Panc1 (cell line): ENCODE measurements around the gene JAZF1.

Experiments
- POLR2AphosphoS5 ChIP-seq: IDR thresholded peaks from 2 replicates; pipeline ENCODE4 v1.6.1; 2012; ENCODE audit warnings: mild to moderate bottlenecking, low read depth, low read length, moderate library complexity
- TCF7L2 ChIP-seq: IDR thresholded peaks from 2 replicates; pipeline ENCODE4 v1.6.1; 2011; ENCODE audit warnings: mild to moderate bottlenecking, low read depth, low read length, inconsistent platforms
- TF ChIP-seq, protein P1 (sequence below): fragments of 450-650 bp; IDR thresholded peaks from 2 replicates; pipeline ENCODE4 v1.5.1; 2017; ENCODE audit warnings: mild to moderate bottlenecking
- TF ChIP-seq, protein P2 (sequence below), 2 experiments: IDR thresholded peaks; 2 replicates each; pipeline ENCODE4 v1.6.1; 2011 to 2012; ENCODE audit warnings: low read depth in 2 of 2, control low read depth in 1 of 2, low read length in 1 of 2, mild to moderate bottlenecking in 1 of 2, moderate library complexity in 1 of 2; ENCODE audit not compliant: insufficient read depth in 1 of 2

DNA sequence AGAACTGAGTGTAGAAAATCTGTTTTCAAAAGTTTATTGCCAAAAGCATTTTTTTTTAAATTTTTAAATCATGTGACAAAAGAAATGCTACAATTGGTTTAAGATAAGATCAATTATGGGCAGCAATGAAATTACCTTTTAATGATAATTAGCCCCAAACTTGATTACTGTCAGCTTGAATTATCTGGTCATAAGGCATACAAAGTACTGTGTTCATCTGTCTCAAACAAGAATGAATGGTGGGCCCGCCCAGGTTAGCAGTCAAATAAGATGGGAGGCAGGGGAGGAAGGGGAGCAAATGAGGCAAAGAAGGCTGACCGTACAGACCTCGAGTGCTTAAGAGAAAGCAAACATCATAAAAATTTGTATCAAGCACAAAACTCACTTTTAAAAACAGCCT lies 68.1 kb downstream of the JAZF1 start:
- TF ChIP-seq, protein P1, sequence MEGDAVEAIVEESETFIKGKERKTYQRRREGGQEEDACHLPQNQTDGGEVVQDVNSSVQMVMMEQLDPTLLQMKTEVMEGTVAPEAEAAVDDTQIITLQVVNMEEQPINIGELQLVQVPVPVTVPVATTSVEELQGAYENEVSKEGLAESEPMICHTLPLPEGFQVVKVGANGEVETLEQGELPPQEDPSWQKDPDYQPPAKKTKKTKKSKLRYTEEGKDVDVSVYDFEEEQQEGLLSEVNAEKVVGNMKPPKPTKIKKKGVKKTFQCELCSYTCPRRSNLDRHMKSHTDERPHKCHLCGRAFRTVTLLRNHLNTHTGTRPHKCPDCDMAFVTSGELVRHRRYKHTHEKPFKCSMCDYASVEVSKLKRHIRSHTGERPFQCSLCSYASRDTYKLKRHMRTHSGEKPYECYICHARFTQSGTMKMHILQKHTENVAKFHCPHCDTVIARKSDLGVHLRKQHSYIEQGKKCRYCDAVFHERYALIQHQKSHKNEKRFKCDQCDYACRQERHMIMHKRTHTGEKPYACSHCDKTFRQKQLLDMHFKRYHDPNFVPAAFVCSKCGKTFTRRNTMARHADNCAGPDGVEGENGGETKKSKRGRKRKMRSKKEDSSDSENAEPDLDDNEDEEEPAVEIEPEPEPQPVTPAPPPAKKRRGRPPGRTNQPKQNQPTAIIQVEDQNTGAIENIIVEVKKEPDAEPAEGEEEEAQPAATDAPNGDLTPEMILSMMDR, result no peak
- TF ChIP-seq POLR2AphosphoS5 (no peak), TCF7L2 (no peak)
- TF ChIP-seq, protein P2, sequence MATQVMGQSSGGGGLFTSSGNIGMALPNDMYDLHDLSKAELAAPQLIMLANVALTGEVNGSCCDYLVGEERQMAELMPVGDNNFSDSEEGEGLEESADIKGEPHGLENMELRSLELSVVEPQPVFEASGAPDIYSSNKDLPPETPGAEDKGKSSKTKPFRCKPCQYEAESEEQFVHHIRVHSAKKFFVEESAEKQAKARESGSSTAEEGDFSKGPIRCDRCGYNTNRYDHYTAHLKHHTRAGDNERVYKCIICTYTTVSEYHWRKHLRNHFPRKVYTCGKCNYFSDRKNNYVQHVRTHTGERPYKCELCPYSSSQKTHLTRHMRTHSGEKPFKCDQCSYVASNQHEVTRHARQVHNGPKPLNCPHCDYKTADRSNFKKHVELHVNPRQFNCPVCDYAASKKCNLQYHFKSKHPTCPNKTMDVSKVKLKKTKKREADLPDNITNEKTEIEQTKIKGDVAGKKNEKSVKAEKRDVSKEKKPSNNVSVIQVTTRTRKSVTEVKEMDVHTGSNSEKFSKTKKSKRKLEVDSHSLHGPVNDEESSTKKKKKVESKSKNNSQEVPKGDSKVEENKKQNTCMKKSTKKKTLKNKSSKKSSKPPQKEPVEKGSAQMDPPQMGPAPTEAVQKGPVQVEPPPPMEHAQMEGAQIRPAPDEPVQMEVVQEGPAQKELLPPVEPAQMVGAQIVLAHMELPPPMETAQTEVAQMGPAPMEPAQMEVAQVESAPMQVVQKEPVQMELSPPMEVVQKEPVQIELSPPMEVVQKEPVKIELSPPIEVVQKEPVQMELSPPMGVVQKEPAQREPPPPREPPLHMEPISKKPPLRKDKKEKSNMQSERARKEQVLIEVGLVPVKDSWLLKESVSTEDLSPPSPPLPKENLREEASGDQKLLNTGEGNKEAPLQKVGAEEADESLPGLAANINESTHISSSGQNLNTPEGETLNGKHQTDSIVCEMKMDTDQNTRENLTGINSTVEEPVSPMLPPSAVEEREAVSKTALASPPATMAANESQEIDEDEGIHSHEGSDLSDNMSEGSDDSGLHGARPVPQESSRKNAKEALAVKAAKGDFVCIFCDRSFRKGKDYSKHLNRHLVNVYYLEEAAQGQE (IDR thresholded peaks at IDR 0.05; ENCODE audit: insufficient read depth in 1 of 2, low read depth in 2 of 2, low read length in 1 of 2), result no peak
